Stimulated activated CD8-positive, alpha-beta memory T cell treated with anti-CD3 and anti-CD28 coated beads, Interleukin-4, amount 100 ng/mL, for 1 hour (primary cell): ENCODE results near the gene CD2BP2.
A peak's percentile ranks its signal among the peaks of the same experiment; 100 is the strongest.

Experiments
- DNase-seq, 2 donors: peaks; one replicate each; pipeline ENCODE4 v3.0.0-alpha.2; 2020; ENCODE audit warnings: low read depth in 2 of 2, low spot score in 1 of 2

CD2BP2 gene

DNA sequence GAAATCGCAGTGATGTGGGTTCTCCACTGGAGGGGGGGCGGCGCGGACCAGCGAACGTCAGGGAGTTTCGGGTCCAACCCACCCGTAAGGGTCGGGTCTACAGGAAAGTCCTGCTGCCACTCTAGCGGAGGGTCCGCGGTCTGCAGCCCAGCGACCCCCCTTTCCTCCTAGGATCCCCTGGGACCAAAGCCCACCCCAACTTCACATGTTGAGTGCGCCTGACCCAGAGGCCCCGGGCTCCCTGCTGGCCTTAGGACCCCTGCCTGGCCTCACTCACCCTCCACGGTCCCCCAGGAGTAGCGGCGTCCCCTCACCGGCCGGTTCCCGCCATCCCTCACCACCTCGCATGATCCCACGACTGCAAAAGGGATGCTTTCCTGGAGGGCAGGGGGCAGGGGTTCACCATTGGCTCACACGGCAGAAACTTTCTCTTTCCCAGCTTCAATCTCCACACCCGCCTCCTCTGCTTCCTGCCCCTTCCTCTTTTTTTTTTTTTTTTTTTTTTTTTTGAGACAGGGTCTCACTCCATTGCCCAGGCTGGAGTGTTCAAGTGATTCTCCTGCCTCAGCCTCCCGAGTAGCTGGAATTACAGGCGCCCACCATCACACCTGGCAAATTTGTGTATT lies 24.2 kb upstream of the CD2BP2 start:
- DNase-seq, result no peak

DNA sequence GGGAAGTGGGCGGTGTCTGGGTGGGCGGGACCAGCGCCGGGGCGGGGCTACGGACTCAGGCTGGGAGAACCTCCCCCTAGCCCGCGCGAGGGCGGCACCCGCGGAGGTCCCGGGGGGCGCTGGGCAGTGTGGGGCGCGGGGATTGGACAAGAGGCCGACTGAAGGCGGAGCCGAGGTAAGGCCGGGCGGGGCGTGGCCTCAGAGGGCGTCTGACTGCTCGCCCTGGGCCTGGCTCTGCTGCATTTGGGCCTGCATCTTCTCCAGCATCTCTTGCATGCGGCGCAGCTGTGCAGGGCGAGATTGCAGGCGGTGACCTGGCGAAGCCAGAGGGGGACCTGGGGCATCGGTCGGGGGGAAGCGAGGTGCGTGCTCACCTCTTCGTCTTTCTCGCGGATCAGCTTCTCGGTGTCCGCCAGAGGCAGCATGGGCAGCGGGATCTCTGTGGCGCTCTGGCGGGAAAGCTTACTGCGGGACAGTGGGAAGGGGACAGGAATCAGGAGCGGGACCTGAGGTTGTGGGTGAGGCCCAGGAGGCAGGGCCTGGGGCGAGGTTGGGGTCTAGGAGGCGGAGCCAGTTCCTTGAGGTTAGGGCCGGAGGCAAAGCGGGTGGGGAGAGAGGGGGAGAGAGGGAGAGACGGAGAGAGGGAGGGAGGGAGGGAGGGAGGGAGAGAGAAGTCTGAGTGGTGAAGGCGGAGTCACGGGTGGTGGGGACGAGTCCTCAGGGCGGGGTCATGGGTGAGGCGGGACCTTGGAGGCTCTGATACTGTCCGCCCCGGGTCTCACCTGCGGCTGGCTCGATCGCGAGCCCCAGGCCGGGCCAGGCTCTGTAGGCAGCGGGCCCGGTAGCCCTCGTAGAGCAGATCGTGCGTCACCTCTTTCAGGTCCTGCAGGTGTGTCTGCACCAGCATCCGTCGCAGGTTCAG lies 23.4 kb upstream of the CD2BP2 start:
- peak; percentile 98 to 100 for DNase-seq

- peak; percentile 79 for DNase-seq
Observed at GRCh38 chr16:30377812-30378235, 22.7 kb upstream of the CD2BP2 start.

- DNase-seq, result no peak
Observed at GRCh38 chr16:30377050-30377811, 22.1 kb upstream of the CD2BP2 start.

GRCh38 chr16:30376461-30376902 lies 21.4 kb upstream of the CD2BP2 start:
- no peak for DNase-seq

- no peak for DNase-seq
Observed at GRCh38 chr16:30375864-30376263, 20.8 kb upstream of the CD2BP2 start.

GRCh38 chr16:30374538-30374937 lies 19.4 kb upstream of the CD2BP2 start, which contains the start of gene MYL11:
Gene MYL11 (plus strand): TSS chr16:30374802. CDS start chr16:30374858, 56 bp downstream.
- no peak for DNase-seq

- DNase-seq, result no peak
Observed at GRCh38 chr16:30372725-30373124, 17.6 kb upstream of the CD2BP2 start.

DNA sequence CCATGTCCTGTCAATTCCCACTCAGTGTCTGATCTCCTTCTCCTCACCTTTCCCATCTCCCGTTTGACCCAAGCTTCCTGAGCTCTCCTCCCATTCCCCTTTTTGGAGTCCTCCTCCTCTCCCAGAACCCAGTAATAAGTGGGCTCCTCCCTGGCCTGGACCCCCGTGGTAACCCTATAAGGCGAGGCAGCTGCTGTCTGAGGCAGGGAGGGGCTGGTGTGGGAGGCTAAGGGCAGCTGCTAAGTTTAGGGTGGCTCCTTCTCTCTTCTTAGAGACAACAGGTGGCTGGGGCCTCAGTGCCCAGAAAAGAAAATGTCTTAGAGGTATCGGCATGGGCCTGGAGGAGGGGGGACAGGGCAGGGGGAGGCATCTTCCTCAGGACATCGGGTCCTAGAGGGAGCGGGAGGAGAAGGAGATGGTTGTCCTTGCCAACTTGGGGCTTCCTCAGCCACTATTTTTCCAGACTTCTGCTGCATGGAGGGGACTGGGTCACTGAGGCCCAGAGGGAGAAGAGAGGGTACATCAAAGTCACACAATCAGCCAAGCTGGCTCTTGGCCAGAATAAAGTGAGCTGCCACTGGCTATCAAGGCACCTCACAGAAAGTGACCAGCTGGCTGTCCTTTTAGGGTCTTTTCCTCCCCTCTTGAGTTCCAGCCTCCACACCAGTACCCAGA lies 17.1 kb upstream of the CD2BP2 start:
- no peak for DNase-seq

GRCh38 chr16:30371248-30371816 lies 16.2 kb upstream of the CD2BP2 start:
- DNase-seq, result no peak

- peak; percentile 95 to 97 for DNase-seq
Observed at GRCh38 chr16:30370456-30371247, 15.5 kb upstream of the CD2BP2 start, which contains the start of gene TBC1D10B. Gene TBC1D10B (minus strand): TSS chr16:30370494. CDS start chr16:30370183, 311 bp downstream.

DNA sequence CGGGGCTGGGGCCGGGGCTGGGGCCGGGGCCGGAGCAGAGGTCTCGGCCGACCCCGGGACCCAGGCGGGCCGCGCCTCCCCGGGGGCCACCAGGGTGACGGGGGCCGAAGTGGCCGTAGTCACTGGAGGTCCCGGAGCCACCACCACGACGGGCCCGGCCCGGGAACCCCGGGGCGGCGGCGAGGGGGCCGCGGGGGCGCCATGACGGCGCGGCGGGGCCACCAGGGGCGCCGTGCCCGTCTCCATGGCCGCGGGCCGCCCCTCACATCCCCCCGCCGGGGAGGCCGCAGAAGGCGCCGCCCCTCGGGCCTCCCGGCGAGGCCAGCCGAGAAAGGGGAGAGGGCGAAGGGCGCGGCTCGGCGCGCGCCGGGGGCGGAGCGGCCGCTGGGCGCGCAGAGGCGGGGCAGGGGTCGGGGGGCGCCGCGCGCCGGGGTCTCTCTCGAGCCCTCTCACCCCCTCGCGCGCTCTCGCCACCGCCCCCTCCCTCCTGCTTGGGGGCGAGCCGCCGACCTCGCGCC lies 14.9 kb upstream of the CD2BP2 start:
- no peak for DNase-seq

- DNase-seq, result no peak
Observed at GRCh38 chr16:30369091-30369937, 14.2 kb upstream of the CD2BP2 start.

- DNase-seq, result no peak
Observed at GRCh38 chr16:30368792-30369090, 13.6 kb upstream of the CD2BP2 start.

- DNase-seq, result no peak
Observed at GRCh38 chr16:30368122-30368791, 13.1 kb upstream of the CD2BP2 start.

DNA sequence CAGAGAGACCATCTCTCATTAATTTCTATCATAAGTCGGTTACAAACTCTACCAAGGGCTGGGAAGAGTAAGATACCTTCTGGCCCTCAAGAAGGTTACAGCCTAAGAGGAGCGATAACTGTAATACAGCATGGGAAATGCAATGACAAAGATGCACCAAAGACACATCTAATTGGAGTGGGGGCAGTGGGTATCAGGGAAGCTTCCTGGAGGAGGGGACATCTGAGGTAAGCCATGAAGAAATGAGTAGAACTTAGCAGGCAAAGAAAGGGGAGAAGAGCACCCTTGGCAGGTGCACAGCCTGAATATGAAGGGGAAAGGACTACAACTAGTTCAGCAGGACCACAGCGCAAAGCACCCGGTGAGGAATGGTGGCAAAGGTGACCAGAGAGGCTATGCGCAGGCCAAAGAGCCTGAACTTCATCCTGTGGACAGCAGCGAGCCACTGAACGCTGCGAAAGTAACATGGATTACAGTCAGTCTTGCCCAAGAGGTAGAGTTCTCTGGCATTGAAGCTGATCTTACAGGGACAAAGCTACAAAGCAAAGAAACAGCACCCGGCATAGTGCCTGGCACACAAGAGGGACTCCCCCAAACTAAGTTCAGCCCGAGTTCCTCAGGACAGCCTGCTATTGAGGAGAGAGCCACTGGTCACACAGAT lies 12.4 kb upstream of the CD2BP2 start:
- no peak for DNase-seq

DNA sequence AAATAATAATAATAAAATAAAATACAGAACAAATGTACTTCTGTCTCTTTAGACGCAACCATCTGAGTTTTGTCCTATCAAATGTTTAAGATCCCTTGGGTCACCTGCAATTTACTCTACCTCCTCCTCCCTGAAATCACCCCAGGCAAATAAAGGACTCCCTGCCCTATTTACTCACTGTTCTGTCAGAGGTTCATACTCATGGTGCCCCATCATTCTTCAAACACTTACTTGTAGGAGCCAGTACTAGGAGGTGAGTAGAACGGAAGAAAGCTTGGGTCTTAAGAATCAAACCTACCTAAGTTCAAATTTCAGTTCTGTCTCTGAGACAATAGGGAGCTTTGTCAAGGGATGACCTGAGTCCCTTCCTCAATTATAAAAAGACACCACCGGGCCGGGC lies 11.4 kb upstream of the CD2BP2 start:
- no peak for DNase-seq

DNA sequence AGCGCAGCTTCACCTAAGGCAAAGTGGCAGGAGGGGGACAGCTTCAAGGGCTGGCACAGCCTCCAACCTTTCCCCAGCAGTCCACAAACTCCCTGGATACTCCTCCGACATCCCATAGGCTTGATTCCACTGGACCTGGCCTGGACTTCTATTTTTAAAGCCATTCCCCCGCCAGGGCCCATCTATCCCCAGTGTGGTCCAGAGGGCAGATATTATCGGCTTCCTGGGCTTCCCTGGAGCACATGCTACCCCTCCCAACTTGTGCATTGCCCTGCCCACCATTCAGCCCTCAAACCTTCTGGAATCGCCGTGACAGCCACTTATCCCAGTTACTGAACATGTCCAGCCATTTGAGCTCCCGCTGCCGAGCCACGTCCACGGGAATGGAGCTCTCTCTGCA lies 10.1 kb upstream of the CD2BP2 start:
- no peak for DNase-seq
